HepG2 (cell line): ENCODE measurements around the gene FIBCD1.

Experiments
- GTF2F1 ChIP-seq: fragments of 150-350 bp; IDR thresholded peaks from 2 replicates; pipeline ENCODE4 v1.6.1; 2014; ENCODE audit warnings: low read length
- HNF4G ChIP-seq, 2 experiments: sonication (generic) in 1 of 2; formaldehyde crosslinking in 1 of 2; IDR thresholded peaks; 2 replicates each; pipeline versions ENCODE4 v1.4.0 to v1.6.1; 2011 to 2020; ENCODE audit warnings: borderline replicate concordance in 2 of 2, low read depth in 2 of 2, mild to moderate bottlenecking in 2 of 2, low read length in 1 of 2, missing genetic modification reagents in 1 of 2, moderate library complexity in 1 of 2
- KDM1A ChIP-seq: IDR thresholded peaks from 2 replicates; pipeline ENCODE4 v1.6.1; 2016; ENCODE audit warnings: missing compliant biosample characterization
- PHF8 ChIP-seq: sonication (generic); formaldehyde crosslinking; IDR thresholded peaks from 2 replicates; pipeline ENCODE4 v1.5.0; 2020; ENCODE audit warnings: missing genetic modification reagents
- POLR2AphosphoS5 ChIP-seq: IDR thresholded peaks from 2 replicates; pipeline ENCODE4 v1.6.1; 2012; ENCODE audit warnings: low read depth, low read length
- TCF7L2 ChIP-seq: IDR thresholded peaks from 2 replicates; pipeline ENCODE4 v1.6.1; 2011; ENCODE audit warnings: mild to moderate bottlenecking, low read depth, low read length, moderate library complexity
- ZBTB7A ChIP-seq: sonication (generic); formaldehyde crosslinking; IDR thresholded peaks from 2 replicates; pipeline ENCODE4 v1.8.0; 2022; ENCODE audit warnings: mild to moderate bottlenecking, missing genetic modification reagents
- TF ChIP-seq, protein P1 (sequence below): sonication (generic); formaldehyde crosslinking; IDR thresholded peaks from 2 replicates; pipeline ENCODE4 v1.8.1; 2022; ENCODE audit warnings: low read depth, mild to moderate bottlenecking, missing genetic modification reagents
- TF ChIP-seq, protein P2 (sequence below): sonication (generic); formaldehyde crosslinking; IDR thresholded peaks from 2 replicates; pipeline ENCODE4 v1.5.0; 2020; ENCODE audit warnings: mild to moderate bottlenecking, missing genetic modification reagents, moderate library complexity
- TF ChIP-seq, protein P3 (sequence below): sonication (generic); formaldehyde crosslinking; IDR thresholded peaks from 2 replicates; pipeline ENCODE4 v1.4.0; 2020; ENCODE audit warnings: missing genetic modification reagents
- TF ChIP-seq, protein P4 (sequence below): sonication (generic); formaldehyde crosslinking; IDR thresholded peaks from 2 replicates; pipeline ENCODE4 v1.5.0; 2020; ENCODE audit warnings: missing genetic modification reagents

DNA sequence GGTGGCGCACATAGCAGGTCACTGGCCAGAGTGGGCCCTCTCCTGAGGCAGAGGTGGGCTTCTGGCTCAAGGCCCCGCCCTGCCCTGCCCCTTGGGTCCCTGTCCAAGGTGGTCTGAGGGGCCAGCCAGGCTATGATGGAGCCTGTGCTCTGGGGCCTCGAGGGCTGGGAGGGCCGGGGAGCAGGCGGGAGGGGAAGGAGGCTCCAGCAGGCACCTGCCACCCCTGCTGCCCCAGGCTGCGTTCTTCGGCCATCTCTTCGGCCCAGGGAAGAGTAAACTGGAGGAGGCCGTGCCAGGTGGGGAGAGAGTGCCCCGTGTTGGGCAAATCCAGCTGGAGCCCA, 14.6 kb downstream of the FIBCD1 start:
- TF ChIP-seq PHF8 (CRISPR knock-in tag) (no peak), GTF2F1 (no peak), POLR2AphosphoS5 (no peak), ZBTB7A (CRISPR knock-in tag) (no peak), HNF4G (IDR thresholded peaks at IDR 0.05; ENCODE audit: borderline replicate concordance, low read depth, low read length) (no peak), HNF4G (CRISPR knock-in tag; IDR thresholded peaks at IDR 0.05; ENCODE audit: borderline replicate concordance, low read depth) (no peak), KDM1A (CRISPR knock-in tag) (no peak), TCF7L2 (no peak)
- TF ChIP-seq, protein P1, sequence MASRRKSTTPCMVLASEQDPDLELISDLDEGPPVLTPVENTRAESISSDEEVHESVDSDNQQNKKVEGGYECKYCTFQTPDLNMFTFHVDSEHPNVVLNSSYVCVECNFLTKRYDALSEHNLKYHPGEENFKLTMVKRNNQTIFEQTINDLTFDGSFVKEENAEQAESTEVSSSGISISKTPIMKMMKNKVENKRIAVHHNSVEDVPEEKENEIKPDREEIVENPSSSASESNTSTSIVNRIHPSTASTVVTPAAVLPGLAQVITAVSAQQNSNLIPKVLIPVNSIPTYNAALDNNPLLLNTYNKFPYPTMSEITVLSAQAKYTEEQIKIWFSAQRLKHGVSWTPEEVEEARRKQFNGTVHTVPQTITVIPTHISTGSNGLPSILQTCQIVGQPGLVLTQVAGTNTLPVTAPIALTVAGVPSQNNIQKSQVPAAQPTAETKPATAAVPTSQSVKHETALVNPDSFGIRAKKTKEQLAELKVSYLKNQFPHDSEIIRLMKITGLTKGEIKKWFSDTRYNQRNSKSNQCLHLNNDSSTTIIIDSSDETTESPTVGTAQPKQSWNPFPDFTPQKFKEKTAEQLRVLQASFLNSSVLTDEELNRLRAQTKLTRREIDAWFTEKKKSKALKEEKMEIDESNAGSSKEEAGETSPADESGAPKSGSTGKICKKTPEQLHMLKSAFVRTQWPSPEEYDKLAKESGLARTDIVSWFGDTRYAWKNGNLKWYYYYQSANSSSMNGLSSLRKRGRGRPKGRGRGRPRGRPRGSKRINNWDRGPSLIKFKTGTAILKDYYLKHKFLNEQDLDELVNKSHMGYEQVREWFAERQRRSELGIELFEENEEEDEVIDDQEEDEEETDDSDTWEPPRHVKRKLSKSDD (CRISPR knock-in tag) = no peak
- TF ChIP-seq, protein P2, sequence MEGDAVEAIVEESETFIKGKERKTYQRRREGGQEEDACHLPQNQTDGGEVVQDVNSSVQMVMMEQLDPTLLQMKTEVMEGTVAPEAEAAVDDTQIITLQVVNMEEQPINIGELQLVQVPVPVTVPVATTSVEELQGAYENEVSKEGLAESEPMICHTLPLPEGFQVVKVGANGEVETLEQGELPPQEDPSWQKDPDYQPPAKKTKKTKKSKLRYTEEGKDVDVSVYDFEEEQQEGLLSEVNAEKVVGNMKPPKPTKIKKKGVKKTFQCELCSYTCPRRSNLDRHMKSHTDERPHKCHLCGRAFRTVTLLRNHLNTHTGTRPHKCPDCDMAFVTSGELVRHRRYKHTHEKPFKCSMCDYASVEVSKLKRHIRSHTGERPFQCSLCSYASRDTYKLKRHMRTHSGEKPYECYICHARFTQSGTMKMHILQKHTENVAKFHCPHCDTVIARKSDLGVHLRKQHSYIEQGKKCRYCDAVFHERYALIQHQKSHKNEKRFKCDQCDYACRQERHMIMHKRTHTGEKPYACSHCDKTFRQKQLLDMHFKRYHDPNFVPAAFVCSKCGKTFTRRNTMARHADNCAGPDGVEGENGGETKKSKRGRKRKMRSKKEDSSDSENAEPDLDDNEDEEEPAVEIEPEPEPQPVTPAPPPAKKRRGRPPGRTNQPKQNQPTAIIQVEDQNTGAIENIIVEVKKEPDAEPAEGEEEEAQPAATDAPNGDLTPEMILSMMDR (CRISPR knock-in tag) = no peak
- TF ChIP-seq, protein P3, sequence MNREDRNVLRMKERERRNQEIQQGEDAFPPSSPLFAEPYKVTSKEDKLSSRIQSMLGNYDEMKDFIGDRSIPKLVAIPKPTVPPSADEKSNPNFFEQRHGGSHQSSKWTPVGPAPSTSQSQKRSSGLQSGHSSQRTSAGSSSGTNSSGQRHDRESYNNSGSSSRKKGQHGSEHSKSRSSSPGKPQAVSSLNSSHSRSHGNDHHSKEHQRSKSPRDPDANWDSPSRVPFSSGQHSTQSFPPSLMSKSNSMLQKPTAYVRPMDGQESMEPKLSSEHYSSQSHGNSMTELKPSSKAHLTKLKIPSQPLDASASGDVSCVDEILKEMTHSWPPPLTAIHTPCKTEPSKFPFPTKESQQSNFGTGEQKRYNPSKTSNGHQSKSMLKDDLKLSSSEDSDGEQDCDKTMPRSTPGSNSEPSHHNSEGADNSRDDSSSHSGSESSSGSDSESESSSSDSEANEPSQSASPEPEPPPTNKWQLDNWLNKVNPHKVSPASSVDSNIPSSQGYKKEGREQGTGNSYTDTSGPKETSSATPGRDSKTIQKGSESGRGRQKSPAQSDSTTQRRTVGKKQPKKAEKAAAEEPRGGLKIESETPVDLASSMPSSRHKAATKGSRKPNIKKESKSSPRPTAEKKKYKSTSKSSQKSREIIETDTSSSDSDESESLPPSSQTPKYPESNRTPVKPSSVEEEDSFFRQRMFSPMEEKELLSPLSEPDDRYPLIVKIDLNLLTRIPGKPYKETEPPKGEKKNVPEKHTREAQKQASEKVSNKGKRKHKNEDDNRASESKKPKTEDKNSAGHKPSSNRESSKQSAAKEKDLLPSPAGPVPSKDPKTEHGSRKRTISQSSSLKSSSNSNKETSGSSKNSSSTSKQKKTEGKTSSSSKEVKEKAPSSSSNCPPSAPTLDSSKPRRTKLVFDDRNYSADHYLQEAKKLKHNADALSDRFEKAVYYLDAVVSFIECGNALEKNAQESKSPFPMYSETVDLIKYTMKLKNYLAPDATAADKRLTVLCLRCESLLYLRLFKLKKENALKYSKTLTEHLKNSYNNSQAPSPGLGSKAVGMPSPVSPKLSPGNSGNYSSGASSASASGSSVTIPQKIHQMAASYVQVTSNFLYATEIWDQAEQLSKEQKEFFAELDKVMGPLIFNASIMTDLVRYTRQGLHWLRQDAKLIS (CRISPR knock-in tag) = no peak
- TF ChIP-seq, protein P4, sequence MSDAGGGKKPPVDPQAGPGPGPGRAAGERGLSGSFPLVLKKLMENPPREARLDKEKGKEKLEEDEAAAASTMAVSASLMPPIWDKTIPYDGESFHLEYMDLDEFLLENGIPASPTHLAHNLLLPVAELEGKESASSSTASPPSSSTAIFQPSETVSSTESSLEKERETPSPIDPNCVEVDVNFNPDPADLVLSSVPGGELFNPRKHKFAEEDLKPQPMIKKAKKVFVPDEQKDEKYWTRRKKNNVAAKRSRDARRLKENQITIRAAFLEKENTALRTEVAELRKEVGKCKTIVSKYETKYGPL = no peak
